ENCODE measurements around the gene MYH6.
"Not testable (repeated sequence)": the region's sequence is repeated elsewhere in the genome, so short reads cannot be mapped to it uniquely, and the experiment has no call there.

The MYH6 gene

GRCh38 chr14:23389396-23389795 lies 18.7 kb downstream of the MYH6 start:
- no peak for DNase-seq

GRCh38 chr14:23388996-23389395 lies 19.1 kb downstream of the MYH6 start:
- no peak for DNase-seq

DNA sequence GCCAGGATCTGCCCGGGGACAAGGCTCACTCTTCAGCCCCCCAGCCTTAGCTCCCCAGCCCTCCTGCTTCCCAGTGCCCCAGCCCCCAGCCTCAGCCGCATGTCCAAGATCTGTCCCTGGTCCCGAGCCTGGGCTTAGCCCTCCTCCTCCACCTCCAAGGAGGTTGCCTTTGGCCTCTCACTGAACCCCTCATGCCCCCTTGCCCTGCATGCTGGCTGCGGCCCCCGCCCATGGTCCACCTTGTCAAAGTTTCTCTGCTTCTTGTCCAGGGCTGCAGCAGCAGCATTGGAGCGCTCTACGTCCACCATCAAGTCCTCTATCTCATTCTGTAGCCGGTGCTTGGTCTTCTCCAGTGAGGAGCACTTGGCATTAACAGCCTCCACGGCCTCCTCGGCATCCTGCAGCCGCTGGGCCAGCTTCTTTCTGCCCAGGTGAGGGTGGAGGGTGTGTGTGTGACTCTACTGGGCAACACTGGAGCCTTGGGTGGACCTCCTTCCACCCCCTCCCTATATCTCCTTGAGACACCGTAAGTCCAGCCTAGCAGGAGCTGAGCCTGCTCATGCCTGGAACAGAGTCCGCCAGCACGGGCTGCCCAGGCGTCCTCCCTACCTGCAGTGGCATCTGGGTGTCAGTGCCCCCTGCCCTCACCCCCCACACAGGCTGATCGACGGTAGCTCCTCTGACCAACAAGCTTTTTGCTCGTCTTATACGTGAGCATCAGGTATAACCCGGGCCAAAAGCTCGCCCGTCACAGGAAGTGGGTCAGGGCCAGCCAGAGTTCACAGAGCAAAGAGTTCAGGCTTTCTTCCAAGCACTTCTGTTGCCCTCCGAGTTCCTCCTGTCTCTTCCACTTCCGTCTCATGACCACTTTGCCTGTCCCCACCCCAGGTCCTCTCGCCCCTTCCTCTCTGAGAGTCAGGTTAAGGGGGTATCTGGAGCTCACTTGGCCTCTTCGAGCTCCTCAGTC lies 19.9 kb downstream of the MYH6 start:
- DNase-seq, result no peak

GRCh38 chr14:23386999-23387398 lies 21.1 kb downstream of the MYH6 start:
- no peak for DNase-seq

DNA sequence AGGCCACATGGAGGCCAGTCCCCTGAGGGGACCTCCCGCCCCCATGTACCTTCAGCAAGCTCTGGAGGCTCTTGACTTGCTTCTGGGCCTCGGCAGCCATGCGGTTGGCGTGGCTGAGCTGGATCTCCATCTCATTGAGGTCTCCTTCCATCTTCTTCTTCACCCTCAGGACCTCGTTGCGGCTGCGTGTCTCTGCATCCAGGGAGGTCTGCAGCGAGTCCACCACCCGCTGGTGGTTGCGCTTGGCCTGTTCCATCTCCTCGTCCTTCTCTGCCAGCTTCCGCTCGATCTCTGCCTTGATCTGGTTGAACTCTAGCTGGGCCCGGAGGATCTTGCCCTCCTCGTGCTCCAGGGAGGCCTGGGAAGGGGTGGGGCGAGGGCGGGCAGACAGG lies 21.8 kb downstream of the MYH6 start:
- DNase-seq, result not testable (repeated sequence)

GRCh38 chr14:23385642-23386265 lies 22.3 kb downstream of the MYH6 start:
- no peak for DNase-seq

- DNase-seq, result no peak
Observed at GRCh38 chr14:23385244-23385641, 22.8 kb downstream of the MYH6 start.

- DNase-seq, result no peak
Observed at GRCh38 chr14:23384364-23385080, 23.6 kb downstream of the MYH6 start.

DNA sequence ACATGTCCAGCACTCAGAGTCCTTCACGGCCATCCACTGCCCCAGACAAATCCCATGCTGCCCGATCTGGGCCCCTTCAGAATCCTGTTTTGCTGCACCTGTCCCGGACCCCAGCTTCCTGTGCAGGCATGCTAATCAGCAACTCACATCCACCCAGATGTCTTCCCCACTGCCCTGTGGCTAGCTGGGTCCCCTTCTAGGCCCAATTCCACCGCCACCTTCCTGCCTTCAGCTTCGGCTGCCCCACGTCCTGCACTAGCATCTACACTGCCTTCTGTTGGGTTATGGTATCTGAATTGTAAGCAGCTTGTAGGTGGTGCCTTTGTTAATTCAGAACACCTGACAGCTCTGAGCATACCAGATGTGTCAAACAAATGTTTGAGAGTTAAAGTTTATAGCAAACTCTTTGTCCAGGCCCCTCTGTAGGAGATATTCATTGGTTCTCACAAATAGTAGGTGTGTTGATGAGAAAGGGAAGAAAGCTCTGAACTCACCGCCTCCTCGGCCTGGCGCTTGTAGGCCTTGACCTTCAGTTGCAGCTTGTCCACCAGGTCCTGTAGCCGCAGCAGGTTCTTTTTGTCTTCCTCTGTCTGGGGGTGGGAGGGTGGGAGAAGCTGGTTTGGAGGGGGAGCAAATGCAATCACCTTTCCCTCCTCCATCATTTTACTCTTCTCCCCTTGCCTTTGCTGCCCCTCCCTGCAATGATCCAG lies 25.2 kb downstream of the MYH6 start:
- DNase-seq, result no peak

GRCh38 chr14:23382276-23382675 lies 25.8 kb downstream of the MYH6 start:
- DNase-seq, result no peak

DNA sequence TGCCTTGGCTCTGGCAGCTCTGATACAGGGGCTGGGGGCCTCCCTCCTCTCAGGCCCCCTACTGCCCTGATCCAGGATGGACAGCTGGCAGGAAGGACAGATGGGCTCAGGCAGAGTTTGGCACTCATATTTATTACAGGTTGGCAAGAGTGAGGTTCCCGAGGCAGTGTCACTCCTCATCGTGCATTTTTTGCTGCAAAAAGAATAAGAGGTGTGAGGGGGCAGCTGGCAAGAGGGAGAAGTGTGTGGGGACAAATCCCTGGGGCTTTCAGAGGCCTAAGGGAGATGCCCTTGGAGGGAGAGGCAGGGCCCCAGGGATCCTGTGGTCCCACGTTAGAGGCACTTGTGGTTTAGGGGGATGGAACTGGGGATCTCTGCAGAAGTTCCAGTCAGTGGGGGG lies 26.2 kb downstream of the MYH6 start:
- no peak for DNase-seq

- no peak for DNase-seq
Observed at GRCh38 chr14:23380976-23381375, 27.1 kb downstream of the MYH6 start.

- no peak for DNase-seq
Observed at GRCh38 chr14:23380197-23380914, 27.7 kb downstream of the MYH6 start.

GRCh38 chr14:23379366-23380196 lies 28.5 kb downstream of the MYH6 start:
- peak; percentile 38 to 66 (median 51) for DNase-seq

- no peak for DNase-seq
Observed at GRCh38 chr14:23378612-23379220, 29.4 kb downstream of the MYH6 start.

GRCh38 chr14:23377573-23378563 lies 30.2 kb downstream of the MYH6 start:
- no peak for DNase-seq

DNA sequence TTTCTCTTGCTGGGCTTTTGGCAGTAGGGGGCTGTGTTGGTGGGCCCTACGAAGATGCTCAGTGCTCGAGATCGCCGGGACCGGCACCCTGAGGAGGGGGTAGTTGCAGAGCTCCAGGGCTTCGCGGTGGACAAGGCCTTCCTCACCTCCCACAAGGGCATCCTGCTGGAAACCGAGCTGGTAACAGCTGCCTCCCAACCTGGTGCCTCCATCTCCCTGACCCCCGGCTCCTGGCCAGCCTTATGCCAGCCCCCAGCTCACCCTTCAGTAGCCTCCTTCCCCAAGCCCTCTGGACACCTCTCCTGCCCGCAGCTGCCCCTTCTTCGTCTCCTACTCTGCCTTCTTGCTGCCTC lies 30.9 kb downstream of the MYH6 start:
- DNase-seq, result no peak

GRCh38 chr14:23376482-23377197 lies 31.4 kb downstream of the MYH6 start, which contains the start of gene CMTM5:
Gene CMTM5 (plus strand): TSS chr14:23377046. CDS start chr14:23377252, 206 bp downstream.
- no peak for DNase-seq

Data from T-helper 1 cell (primary cell).